MM.1S (cell line): Measurements from ENCODE around the gene EOLA2.

Experiments used
- DNase-seq: peaks from one replicate; pipeline ENCODE4 v3.0.0-alpha.2; 2015
- H2AFZ ChIP-seq: fragments of 300-600 bp; sonication (generic); 2 replicates; pipeline ENCODE4 v1.6.0; 2016; ENCODE audit warnings: antibody characterized with exemption, low read length
- H3F3A ChIP-seq: fragments of 300-600 bp; sonication (generic); 2 replicates; pipeline ENCODE4 v1.6.1; 2016; ENCODE audit warnings: mild to moderate bottlenecking, antibody characterized with exemption, low read length, moderate library complexity, mixed read lengths; ENCODE audit not compliant: insufficient read depth
- H3K27ac ChIP-seq: fragments of 300-600 bp; sonication (generic); 2 replicates; pipeline ENCODE4 v1.5.1; 2016; ENCODE audit warnings: mild to moderate bottlenecking, low read length
- H3K27me3 ChIP-seq: fragments of 300-600 bp; sonication (generic); replicated peaks from 2 replicates; pipeline ENCODE4 v1.6.0; 2016; ENCODE audit warnings: low read length; ENCODE audit not compliant: insufficient read depth
- H3K36me3 ChIP-seq: fragments of 300-600 bp; sonication (generic); replicated peaks from 2 replicates; pipeline ENCODE4 v1.6.1; 2016; ENCODE audit warnings: mild to moderate bottlenecking, low read length, mixed read lengths; ENCODE audit not compliant: insufficient read depth
- H3K4me1 ChIP-seq: fragments of 300-600 bp; sonication (generic); 2 replicates; pipeline ENCODE4 v1.6.1; 2016; ENCODE audit warnings: low read length, mixed read lengths
- H3K4me2 ChIP-seq: fragments of 300-600 bp; sonication (generic); 2 replicates; pipeline ENCODE4 v1.6.0; 2016; ENCODE audit warnings: low read depth, low read length
- H3K4me3 ChIP-seq: fragments of 300-600 bp; sonication (generic); 2 replicates; pipeline ENCODE4 v1.5.1; 2016; ENCODE audit warnings: low read length, mixed read lengths
- H3K79me2 ChIP-seq: fragments of 300-600 bp; sonication (generic); 2 replicates; pipeline ENCODE4 v1.6.1; 2016; ENCODE audit warnings: mixed run types, low read length, mixed read lengths
- H3K9ac ChIP-seq: fragments of 300-600 bp; sonication (generic); 2 replicates; pipeline ENCODE4 v1.6.1; 2016; ENCODE audit warnings: low read length, mixed read lengths
- H3K9me2 ChIP-seq: fragments of 300-600 bp; sonication (generic); replicated peaks from 2 replicates; pipeline ENCODE4 v1.6.1; 2016; ENCODE audit warnings: mild to moderate bottlenecking, low read length, mixed read lengths; ENCODE audit not compliant: insufficient read depth
- H3K9me3 ChIP-seq: fragments of 300-600 bp; sonication (generic); replicated peaks from 2 replicates; pipeline ENCODE4 v1.6.1; 2016; ENCODE audit warnings: mild to moderate bottlenecking, low read length, mixed read lengths; ENCODE audit not compliant: insufficient read depth
- H4K20me1 ChIP-seq: fragments of 300-600 bp; sonication (generic); 2 replicates; pipeline ENCODE4 v1.6.1; 2016; ENCODE audit warnings: mild to moderate bottlenecking, low read length, moderate library complexity, mixed read lengths; ENCODE audit not compliant: insufficient read depth
- CTCF ChIP-seq: fragments of 300-600 bp; sonication (generic); IDR thresholded peaks from 2 replicates; pipeline ENCODE4 v1.5.1; 2016; ENCODE audit warnings: antibody characterized with exemption, low read length, mixed read lengths
- EZH2 ChIP-seq: fragments of 300-600 bp; sonication (generic); optimal IDR thresholded peaks from 2 replicates; pipeline ENCODE3; 2017; ENCODE audit warnings: low read depth, mild to moderate bottlenecking, antibody characterized with exemption, low read length, mixed read lengths
- EZH2phosphoT487 ChIP-seq: fragments of 300-600 bp; sonication (generic); IDR thresholded peaks from 2 replicates; pipeline ENCODE4 v1.6.1; 2018; ENCODE audit warnings: antibody characterized with exemption, low read length

EOLA2 gene

GRCh38 chrX:149916745-149917392 lies 21.4 kb downstream of the EOLA2 start:
- no peaks in the 10 kb centered on the region for H3K4me1 ChIP-seq
- no peaks in the 10 kb centered on the region for H3K9me2 ChIP-seq
- no peaks in the 10 kb centered on the region for H4K20me1 ChIP-seq
- H3K36me3 ChIP-seq: no peaks in the 10 kb centered on the region
- no peak for TF ChIP-seq EZH2phosphoT487
- TF ChIP-seq EZH2: no peak
- TF ChIP-seq CTCF: no peak
- H3K9ac ChIP-seq: no peak overlapping the region
- no peak for DNase-seq
- H2AFZ ChIP-seq: no peak overlapping the region
- no peaks in the 10 kb centered on the region for H3K79me2 ChIP-seq
- H3K4me3 ChIP-seq: no peak overlapping the region
- no peaks in the 10 kb centered on the region for H3K27me3 ChIP-seq
- H3K9me3 ChIP-seq: no peaks in the 10 kb centered on the region
- H3K4me2 ChIP-seq: no peak overlapping the region
- no peaks in the 10 kb centered on the region for H3F3A ChIP-seq
- no peak overlapping the region for H3K27ac ChIP-seq

GRCh38 chrX:149910178-149910695 lies 28.1 kb downstream of the EOLA2 start:
- no peaks in the 10 kb centered on the region for H3K4me1 ChIP-seq
- H3K4me3 ChIP-seq: no peak overlapping the region
- H3K9me2 ChIP-seq: no peaks in the 10 kb centered on the region
- no peak for DNase-seq
- H3K9me3 ChIP-seq: no peaks in the 10 kb centered on the region
- no peak overlapping the region for H3K9ac ChIP-seq
- H3K27me3 ChIP-seq: no peaks in the 10 kb centered on the region
- no peaks in the 10 kb centered on the region for H3F3A ChIP-seq
- TF ChIP-seq EZH2: no peak
- no peak for TF ChIP-seq EZH2phosphoT487
- TF ChIP-seq CTCF: no peak
- H3K36me3 ChIP-seq: no peaks in the 10 kb centered on the region
- H3K79me2 ChIP-seq: no peaks in the 10 kb centered on the region
- no peak overlapping the region for H3K27ac ChIP-seq
- no peak overlapping the region for H3K4me2 ChIP-seq
- H4K20me1 ChIP-seq: no peaks in the 10 kb centered on the region
- H2AFZ ChIP-seq: no peak overlapping the region

DNA sequence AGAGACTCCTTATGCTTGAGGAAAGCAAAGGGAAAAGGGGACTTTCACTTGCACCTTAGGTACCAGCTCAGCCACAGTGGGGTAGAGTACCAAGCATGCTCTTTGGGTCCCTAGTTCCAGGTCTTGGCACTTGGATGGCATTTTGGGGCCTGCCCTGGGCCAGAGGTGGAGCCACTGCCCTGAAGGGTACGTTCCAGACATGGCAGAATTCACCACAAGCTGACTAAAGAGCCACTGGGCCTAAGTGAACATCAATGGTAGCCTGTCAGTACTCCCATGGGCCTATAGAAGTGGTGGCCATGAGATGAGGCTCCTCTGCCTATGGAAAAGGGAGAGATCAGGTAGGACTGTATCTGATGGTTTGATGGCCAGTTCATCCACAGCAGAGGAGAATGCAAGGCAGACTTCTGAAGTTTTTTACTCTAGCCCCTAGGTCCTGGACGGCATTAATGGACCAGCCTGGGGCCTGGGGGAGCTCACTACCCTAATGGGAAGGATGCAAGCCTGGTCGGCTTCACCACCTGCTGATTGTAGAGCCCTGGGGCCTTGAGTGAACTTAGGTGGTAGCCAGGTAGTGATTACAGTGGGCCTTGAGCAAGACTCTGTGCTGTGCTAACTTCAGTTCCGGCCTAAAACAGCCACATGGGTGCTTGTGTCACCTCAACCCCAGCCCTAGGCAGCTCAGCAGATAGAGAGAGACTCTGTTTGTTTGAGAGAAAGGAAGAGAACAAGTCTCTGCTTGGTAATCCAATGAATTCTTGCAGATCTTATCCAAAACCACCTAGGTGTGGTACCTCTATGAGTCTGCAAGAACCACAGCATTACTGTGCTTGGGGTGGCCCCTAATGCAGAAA lies 28.7 kb downstream of the EOLA2 start:
- no peaks in the 10 kb centered on the region for H4K20me1 ChIP-seq

More for the DNA sequence above, 28.7 kb downstream of the EOLA2 start:
- no peak overlapping the region for H3K4me3 ChIP-seq
- no peak overlapping the region for H3K4me2 ChIP-seq
- no peak for DNase-seq
- H3K79me2 ChIP-seq: no peaks in the 10 kb centered on the region
- H3K9me3 ChIP-seq: no peaks in the 10 kb centered on the region
- no peaks in the 10 kb centered on the region for H3K4me1 ChIP-seq
- H3K9ac ChIP-seq: no peak overlapping the region
- no peaks in the 10 kb centered on the region for H3K27me3 ChIP-seq
- no peaks in the 10 kb centered on the region for H3K36me3 ChIP-seq
- no peaks in the 10 kb centered on the region for H3F3A ChIP-seq
- no peak overlapping the region for H2AFZ ChIP-seq
- no peaks in the 10 kb centered on the region for H3K9me2 ChIP-seq
- no peak overlapping the region for H3K27ac ChIP-seq
- TF ChIP-seq CTCF (no peak), EZH2phosphoT487 (no peak), EZH2 (no peak)
